ENCODE measurements around the gene TNRC6C.
A peak's percentile ranks its signal among the peaks of the same experiment; 100 is the strongest.

The TNRC6C gene

DNA sequence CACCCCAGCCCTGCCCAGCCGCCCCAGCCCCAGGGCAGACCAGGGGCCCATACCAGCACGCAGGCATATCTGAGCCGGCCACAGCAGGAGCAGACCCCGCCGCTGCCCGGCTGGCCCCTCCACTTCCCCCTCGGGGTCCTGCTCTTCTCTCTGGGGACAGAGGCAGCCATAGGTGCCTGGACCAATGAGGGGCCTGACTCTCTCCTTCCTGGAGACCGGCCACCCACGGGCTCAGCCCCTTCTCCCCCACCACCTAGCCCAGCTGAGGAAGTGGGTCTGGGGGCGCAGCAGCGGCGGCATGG lies 166.3 kb downstream of the TNRC6C start:
- in situ Hi-C loops (cut with HindIII; ENCODE audit: low sequenced_read_pairs) = no loop called here

DNA sequence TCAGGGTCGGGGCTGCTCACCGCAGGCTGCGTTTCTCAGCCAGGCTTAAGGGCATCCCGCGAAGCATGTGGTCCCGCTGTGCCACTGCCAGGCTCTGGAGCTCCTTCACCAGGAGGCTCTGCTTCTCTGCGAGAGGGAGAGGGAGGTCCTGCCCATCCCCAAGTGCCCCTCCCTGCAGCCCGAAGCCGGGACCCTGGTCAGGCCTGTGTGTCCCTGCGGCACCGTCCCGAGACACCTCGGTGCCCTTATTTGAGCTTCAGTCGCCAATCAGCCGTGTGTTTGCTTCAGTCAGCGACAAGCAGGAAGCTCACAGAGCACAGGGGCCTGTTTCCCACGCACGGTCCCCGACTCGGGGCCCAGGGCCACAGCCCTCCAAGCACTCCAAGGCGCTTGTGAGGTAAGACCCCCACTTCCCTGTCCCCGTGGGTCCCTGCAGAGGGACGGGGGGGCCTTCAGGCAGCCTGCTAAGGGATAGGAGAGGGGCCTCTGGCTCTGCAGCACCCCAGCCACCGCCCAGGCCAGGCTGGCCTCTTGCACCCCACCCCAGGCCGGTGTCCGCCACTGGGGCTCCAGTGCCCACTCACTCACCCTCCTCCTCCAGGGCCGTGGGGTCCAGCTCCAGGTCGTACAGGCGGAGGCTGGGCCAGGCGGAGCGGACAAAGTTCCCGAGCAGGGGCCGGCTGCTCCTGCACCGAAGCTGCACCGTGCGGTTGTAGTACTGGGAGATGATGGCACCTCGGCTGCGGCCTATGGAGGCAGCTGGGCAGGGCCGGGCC lies 166.8 kb downstream of the TNRC6C start:
- in situ Hi-C loops (cut with HindIII; ENCODE audit: low sequenced_read_pairs) = no loop called here
- no peak overlapping the region for H3K4me3 ChIP-seq (ENCODE audit: low read depth, low read length)
- TF ChIP-seq, protein P1, sequence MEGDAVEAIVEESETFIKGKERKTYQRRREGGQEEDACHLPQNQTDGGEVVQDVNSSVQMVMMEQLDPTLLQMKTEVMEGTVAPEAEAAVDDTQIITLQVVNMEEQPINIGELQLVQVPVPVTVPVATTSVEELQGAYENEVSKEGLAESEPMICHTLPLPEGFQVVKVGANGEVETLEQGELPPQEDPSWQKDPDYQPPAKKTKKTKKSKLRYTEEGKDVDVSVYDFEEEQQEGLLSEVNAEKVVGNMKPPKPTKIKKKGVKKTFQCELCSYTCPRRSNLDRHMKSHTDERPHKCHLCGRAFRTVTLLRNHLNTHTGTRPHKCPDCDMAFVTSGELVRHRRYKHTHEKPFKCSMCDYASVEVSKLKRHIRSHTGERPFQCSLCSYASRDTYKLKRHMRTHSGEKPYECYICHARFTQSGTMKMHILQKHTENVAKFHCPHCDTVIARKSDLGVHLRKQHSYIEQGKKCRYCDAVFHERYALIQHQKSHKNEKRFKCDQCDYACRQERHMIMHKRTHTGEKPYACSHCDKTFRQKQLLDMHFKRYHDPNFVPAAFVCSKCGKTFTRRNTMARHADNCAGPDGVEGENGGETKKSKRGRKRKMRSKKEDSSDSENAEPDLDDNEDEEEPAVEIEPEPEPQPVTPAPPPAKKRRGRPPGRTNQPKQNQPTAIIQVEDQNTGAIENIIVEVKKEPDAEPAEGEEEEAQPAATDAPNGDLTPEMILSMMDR (IDR thresholded peaks at IDR 0.05; ENCODE audit: low read depth, low read length, missing control alignments) = no peak
- DNase-seq (ENCODE audit: low read depth) = no peak

More for the DNA sequence above, 166.3 kb downstream of the TNRC6C start:
- no peak for DNase-seq (ENCODE audit: low read depth)
- no peak overlapping the region for H3K4me3 ChIP-seq (ENCODE audit: low read depth, low read length)
- TF ChIP-seq, protein P1 (IDR thresholded peaks at IDR 0.05; ENCODE audit: low read depth, low read length, missing control alignments) = no peak

GRCh38 chr17:78125976-78126894 lies 167.7 kb downstream of the TNRC6C start:
- no peak overlapping the region for H3K4me3 ChIP-seq (ENCODE audit: low read depth, low read length)

DNA sequence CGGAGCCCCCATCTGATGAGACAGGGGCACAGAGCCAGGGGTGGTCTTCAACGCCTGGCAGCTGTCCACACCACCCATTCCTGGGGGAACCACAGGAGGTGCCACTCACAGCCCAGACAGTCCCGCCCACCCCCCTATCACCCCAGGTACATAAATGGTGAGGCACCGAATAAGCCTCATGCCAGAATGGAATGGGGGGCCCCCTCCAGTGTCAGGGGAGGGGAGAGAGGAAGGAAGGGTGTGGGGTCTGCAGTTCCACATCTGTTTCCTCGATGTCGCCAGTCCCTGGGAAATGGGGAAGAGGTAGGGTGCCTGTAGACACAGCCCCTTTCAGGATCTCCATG lies 168.4 kb downstream of the TNRC6C start:
- TF ChIP-seq, protein P1 (IDR thresholded peaks at IDR 0.05; ENCODE audit: low read depth, low read length, missing control alignments) = no peak
- in situ Hi-C loops (cut with HindIII; ENCODE audit: low sequenced_read_pairs) = no loop called here
- no peak overlapping the region for H3K4me3 ChIP-seq (ENCODE audit: low read depth, low read length)
- DNase-seq (ENCODE audit: low read depth) = no peak

More at GRCh38 chr17:78125976-78126894, 167.7 kb downstream of the TNRC6C start:
- no peak for DNase-seq (ENCODE audit: low read depth)
- in situ Hi-C loops (cut with HindIII; ENCODE audit: low sequenced_read_pairs) = no loop called here
- TF ChIP-seq, protein P1 (IDR thresholded peaks at IDR 0.05; ENCODE audit: low read depth, low read length, missing control alignments) = no peak

DNA sequence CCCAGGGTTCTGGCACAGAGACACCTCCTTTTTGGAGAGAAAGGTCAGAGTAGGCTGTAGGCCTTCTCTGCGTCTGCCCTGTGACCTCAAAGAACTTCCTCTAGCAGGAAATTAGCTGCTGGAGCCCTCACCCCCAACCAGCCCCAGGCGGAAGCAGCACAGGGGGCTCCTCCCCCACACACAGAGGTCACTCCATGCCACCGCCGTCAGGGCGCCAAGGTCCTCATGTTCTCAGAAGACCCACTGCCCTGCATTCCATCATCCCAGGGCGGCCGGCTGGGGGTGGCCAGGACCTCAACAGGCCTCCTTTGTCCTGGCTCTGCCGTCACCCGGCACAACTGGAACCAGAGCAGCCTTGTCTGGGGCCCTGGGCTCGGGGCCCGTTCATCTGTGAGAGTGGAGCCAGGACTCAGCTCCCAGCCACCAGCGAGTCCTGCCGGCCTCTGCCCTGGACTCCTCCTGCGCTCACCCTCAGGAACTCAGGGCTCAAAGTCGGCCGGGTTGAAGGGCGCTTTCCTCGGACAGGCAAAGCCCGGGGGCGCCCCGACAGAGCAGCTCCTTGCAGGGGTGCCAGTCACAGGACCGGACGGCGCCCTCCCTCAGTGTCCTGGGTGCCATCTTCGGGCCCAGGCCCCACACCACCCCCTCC lies 168.9 kb downstream of the TNRC6C start:
- DNase-seq (ENCODE audit: low read depth) = no peak
- TF ChIP-seq, protein P1 (IDR thresholded peaks at IDR 0.05; ENCODE audit: low read depth, low read length, missing control alignments) = no peak
- peak overlapping the region; percentile 41 for H3K4me3 ChIP-seq (ENCODE audit: low read depth, low read length)
- in situ Hi-C loops (cut with HindIII; ENCODE audit: low sequenced_read_pairs) = no loop called here

DNA sequence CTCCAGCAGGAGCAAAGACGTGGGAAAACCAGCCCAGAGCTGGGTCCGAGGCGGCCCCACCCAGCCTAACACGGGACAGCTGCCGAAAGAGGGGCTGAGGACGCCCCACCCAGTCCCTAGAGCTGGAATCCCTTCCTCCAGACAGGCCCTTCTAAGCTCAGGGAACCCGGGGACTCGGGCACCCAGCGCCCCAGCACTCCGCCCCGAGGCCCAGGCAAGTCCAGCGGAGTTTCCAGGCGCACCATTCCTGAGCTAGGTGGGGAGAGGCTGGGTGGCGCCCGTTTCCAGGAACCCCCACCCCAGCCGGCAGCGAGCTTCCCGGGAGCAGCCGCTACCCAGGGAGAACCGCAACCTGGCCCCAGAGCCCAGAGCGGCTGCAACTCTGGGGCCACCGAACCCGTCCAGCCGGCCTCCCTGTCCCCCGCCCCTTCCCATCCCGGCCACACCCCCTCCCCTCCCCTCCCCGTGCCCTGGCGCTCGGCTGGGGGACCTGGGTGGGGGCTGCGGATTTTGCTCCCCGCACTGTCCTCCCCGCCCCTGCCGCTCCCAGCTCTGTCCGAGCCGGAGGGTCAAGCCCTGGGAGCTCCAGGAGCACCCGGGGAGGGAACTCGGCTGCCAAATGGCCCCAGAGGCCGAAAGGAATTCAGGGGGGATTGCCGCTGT lies 169.5 kb downstream of the TNRC6C start:
- TF ChIP-seq, protein P1 (IDR thresholded peaks at IDR 0.05; ENCODE audit: low read depth, low read length, missing control alignments) = no peak
- in situ Hi-C loops (cut with HindIII; ENCODE audit: low sequenced_read_pairs) = no loop called here
- no peak for DNase-seq (ENCODE audit: low read depth)
- H3K4me3 ChIP-seq (ENCODE audit: low read depth, low read length) = peak overlapping the region; percentile 41
